ENCODE results near the gene KSR2.

DNA sequence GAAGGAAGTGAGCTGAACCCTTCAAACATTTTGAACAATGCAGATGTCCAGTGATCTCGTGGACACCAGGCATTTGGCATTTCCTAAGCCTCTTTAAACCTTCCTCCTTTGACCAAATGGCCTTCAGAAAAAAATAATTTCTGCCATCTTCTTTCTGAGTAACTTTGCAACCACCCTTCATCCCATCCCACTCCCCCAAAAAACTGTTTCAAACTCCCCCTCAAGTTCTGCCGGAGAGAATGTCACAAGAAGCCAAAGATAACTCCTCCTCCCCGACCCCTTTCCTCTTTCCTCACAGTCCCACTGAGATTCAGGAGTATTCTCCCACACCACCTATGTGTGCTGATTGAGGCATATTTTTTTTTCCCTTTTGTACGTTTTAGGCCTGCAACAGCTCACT is 1.7 kb downstream of the KSR2 start:
- no peak for TF ChIP-seq EZH2 (IDR thresholded peaks at IDR 0.05; ENCODE audit: borderline replicate concordance, low read depth, low read length, poor library complexity, severe bottlenecking)
- TF ChIP-seq, protein P1, sequence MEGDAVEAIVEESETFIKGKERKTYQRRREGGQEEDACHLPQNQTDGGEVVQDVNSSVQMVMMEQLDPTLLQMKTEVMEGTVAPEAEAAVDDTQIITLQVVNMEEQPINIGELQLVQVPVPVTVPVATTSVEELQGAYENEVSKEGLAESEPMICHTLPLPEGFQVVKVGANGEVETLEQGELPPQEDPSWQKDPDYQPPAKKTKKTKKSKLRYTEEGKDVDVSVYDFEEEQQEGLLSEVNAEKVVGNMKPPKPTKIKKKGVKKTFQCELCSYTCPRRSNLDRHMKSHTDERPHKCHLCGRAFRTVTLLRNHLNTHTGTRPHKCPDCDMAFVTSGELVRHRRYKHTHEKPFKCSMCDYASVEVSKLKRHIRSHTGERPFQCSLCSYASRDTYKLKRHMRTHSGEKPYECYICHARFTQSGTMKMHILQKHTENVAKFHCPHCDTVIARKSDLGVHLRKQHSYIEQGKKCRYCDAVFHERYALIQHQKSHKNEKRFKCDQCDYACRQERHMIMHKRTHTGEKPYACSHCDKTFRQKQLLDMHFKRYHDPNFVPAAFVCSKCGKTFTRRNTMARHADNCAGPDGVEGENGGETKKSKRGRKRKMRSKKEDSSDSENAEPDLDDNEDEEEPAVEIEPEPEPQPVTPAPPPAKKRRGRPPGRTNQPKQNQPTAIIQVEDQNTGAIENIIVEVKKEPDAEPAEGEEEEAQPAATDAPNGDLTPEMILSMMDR (conservative IDR thresholded peaks at IDR 0.05; ENCODE audit: low read depth, low read length), result no peak

Measured in A673 (cell line).